HG02884 (cell line): ENCODE data around the gene KAZN.

Experiments
- ATAC-seq: cut with Tn5 transposase; IDR thresholded peaks from one replicate; pipeline ENCODE4 v1.9.1; 2021; ENCODE audit warnings: mild to moderate bottlenecking, moderate library complexity; ENCODE audit not compliant: unreplicated experiment

KAZN gene

GRCh38 chr1:14738647-14739046, 140.2 kb downstream of the KAZN start:
- no peak for ATAC-seq

GRCh38 chr1:14739082-14739832, 140.8 kb downstream of the KAZN start:
- no peak for ATAC-seq

GRCh38 chr1:14740016-14740415, 141.5 kb downstream of the KAZN start:
- ATAC-seq: no peak

GRCh38 chr1:14741082-14741481, 142.6 kb downstream of the KAZN start:
- ATAC-seq: no peak

GRCh38 chr1:14741532-14741931, 143.0 kb downstream of the KAZN start:
- no peak for ATAC-seq

GRCh38 chr1:14742181-14742980, 143.9 kb downstream of the KAZN start:
- ATAC-seq: no peak

- no peak for ATAC-seq
Measured at GRCh38 chr1:14743368-14743767, 144.9 kb downstream of the KAZN start.

GRCh38 chr1:14745001-14745720, 146.7 kb downstream of the KAZN start:
- ATAC-seq: no peak

- ATAC-seq: no peak
Measured at GRCh38 chr1:14745789-14746188, 147.3 kb downstream of the KAZN start.

GRCh38 chr1:14746393-14746792, 147.9 kb downstream of the KAZN start:
- no peak for ATAC-seq

- no peak for ATAC-seq
Measured at GRCh38 chr1:14748151-14748550, 149.7 kb downstream of the KAZN start.

- ATAC-seq: no peak
Measured at GRCh38 chr1:14748977-14749376, 150.5 kb downstream of the KAZN start.

GRCh38 chr1:14750490-14750889, 152.0 kb downstream of the KAZN start:
- no peak for ATAC-seq

GRCh38 chr1:14755518-14756252, 157.2 kb downstream of the KAZN start:
- no peak for ATAC-seq

- no peak for ATAC-seq
Measured at GRCh38 chr1:14756589-14757285, 158.3 kb downstream of the KAZN start.

- no peak for ATAC-seq
Measured at GRCh38 chr1:14757286-14757625, 158.8 kb downstream of the KAZN start.

- ATAC-seq: no peak
Measured at GRCh38 chr1:14759042-14759818, 160.7 kb downstream of the KAZN start.

GRCh38 chr1:14759843-14760242, 161.4 kb downstream of the KAZN start:
- no peak for ATAC-seq

- ATAC-seq: no peak
Measured at GRCh38 chr1:14760780-14761179, 162.3 kb downstream of the KAZN start.
